ENCODE results near the gene C11orf58.
A peak's percentile ranks its signal among the peaks of the same experiment; 100 is the strongest.

C11orf58 gene

DNA sequence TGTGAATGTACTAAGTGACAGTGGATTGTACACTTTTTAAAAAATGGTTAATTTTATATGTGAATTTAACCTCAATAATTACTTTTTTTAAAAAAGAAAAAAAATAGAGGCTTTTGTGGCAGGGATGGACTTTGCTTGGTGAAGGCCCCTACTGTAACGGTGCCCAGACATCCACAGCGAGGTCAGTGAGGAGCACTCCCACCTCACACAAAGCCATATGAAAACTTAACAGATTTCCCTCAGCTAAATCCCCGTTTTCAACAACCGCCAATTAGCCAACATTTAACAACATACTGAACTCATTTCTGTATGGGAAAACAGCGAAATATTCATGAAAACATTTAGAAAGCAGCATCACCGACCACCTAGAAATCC lies 642 bp upstream of the C11orf58 start:
- TF ChIP-seq, protein P1, sequence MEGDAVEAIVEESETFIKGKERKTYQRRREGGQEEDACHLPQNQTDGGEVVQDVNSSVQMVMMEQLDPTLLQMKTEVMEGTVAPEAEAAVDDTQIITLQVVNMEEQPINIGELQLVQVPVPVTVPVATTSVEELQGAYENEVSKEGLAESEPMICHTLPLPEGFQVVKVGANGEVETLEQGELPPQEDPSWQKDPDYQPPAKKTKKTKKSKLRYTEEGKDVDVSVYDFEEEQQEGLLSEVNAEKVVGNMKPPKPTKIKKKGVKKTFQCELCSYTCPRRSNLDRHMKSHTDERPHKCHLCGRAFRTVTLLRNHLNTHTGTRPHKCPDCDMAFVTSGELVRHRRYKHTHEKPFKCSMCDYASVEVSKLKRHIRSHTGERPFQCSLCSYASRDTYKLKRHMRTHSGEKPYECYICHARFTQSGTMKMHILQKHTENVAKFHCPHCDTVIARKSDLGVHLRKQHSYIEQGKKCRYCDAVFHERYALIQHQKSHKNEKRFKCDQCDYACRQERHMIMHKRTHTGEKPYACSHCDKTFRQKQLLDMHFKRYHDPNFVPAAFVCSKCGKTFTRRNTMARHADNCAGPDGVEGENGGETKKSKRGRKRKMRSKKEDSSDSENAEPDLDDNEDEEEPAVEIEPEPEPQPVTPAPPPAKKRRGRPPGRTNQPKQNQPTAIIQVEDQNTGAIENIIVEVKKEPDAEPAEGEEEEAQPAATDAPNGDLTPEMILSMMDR (conservative IDR thresholded peaks at IDR 0.05; ENCODE audit: low read depth, low read length), result no peak
- DNase-seq (ENCODE audit: low read depth), result no peak
- H3K4me3 ChIP-seq (ENCODE audit: low read length), result peak overlapping the region; percentile 92

DNA sequence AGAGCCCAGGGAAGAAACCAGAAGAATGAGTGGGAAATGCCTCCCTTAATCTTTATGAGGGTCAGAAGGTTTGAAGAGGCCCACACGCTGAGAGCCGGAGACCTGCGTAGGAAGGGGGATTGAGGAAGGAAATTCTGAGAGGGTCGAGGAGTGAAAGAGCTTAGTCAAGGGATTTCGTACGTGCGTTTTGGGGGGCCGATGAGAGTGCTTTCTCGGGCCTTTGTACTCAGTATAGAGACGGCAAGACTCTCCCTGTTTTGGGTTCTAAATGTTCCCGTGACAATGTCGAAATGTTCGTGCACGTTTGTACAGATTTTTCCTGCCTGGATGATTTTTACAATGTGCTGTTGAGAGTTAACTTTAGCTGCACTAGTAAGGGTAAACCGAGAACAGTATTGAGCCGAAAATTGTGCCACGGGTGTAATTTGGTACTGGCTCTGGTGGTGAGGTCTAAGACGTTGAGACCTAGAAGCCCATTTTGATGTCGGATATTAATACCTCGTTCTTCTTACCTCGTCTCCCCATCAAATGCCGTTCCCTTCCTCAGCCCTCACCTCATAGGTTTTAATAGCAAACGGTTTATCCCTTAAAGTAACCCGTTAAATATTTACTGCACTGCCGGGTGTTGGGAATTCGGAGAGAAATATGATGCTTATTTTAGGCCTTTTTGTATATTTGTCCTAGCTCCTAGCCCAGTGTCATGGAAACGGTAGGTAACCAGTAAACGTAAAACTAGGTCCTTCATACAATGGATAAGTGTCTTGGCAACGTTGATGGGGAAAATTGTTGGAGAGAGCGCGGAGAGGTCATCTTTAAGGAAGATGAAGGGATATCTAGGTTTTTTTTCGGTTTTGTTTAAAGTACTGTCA lies 734 bp downstream of the C11orf58 start:
- TF ChIP-seq, protein P1 (conservative IDR thresholded peaks at IDR 0.05; ENCODE audit: low read depth, low read length), result no peak
- H3K4me3 ChIP-seq (ENCODE audit: low read length), result peak overlapping the region; percentile 92
- no peak for DNase-seq (ENCODE audit: low read depth)

DNA sequence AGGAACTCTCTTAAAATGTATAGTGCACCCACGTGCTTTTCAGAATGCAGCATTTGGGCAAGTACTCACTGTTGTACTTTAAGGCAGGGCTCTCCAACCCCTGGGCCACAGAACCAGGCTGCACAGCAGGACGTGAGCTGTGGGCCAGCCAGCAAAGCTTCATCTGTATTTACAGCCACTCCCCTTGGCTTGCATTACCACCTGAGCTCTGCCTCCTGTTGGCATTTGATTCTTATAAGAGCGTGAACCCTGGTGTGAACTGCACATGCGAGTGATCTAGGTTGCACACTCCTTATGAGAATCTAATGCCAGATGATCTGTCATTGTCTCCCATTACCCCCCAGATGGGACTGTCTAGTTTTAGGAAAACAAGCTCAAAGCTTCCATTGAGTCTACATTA lies 3.0 kb downstream of the C11orf58 start:
- DNase-seq (ENCODE audit: low read depth), result no peak
- no peak overlapping the region for H3K4me3 ChIP-seq (ENCODE audit: low read length)
- TF ChIP-seq, protein P1 (conservative IDR thresholded peaks at IDR 0.05; ENCODE audit: low read depth, low read length), result no peak

DNA sequence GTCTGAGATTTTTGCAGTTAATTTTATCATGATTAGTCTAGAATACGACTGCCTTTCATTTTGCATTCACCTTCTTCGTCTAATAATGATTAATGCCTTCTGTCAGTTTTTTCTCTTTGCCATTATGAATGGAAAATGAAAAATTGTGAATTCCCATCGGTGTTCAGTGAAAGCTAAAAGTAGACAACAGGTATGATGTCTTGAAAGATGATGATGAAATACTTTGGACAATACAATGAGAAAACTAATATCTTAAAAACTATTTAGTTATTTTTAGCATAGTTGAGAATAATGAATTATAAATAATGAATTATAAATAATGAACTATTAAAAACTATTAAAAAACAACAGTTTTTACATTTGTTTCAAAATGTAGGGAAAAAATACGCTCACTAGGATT lies 5.0 kb downstream of the C11orf58 start:
- no peak overlapping the region for H3K4me3 ChIP-seq (ENCODE audit: low read length)
- DNase-seq (ENCODE audit: low read depth), result no peak
- TF ChIP-seq, protein P1 (conservative IDR thresholded peaks at IDR 0.05; ENCODE audit: low read depth, low read length), result no peak

DNA sequence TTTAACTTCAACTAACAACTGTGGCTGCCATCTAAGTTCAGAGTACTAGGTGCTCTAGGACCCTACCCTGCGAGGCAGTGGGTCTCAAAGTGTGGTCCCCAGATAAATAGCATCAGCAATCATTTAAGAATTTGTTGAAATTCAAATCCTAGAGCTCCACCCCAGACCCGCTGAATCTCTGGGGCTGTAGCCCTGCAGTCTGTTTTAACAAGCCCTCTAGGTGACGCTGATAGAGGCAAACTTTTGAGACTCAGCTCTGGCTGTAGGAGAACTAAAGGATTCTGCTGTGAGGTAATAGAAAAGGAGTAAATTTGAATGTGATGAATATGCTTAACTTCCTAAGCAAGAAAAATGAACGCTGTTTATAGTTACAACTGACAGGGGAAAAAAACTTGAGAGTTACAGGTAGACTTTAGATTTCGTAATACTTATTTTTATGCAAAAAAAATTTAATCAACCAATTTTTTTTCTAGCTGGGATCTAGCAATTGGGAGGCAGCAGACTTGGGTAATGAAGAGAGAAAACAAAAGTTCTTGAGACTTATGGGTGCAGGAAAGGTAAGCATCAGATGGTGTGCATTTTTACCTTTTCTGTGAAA lies 5.8 kb downstream of the C11orf58 start:
- H3K4me3 ChIP-seq (ENCODE audit: low read length), result no peak overlapping the region
- no peak for DNase-seq (ENCODE audit: low read depth)
- TF ChIP-seq, protein P1 (conservative IDR thresholded peaks at IDR 0.05; ENCODE audit: low read depth, low read length), result no peak

DNA sequence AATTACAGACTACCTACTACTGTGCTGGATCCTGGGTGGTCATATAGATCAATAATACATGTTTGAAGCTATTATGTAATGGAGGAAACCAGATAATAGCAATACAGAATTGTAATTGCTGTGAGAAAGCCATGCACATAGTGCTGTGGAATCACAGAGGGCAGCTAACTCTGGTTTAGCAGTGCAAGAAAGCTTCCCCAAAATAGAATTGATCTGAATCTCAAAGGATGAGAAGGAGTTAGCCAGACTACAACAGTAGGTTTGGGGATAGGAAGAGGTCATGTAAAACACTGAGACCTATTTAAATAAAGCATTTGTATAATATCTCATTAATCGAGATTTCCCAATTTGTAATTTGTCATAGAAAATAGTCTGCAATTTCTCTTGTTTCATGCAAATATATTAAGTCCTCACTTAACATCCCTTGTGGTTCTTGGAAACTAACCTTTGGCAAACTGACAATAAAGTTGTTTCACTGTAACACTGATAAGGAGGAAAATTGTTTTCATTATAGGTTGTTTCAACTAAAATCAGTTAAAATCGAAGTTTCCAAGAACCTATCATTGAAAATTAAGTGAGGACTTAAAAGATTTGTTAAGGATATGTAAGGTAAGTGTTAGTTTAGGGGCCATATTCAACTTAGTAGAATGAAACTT lies 7.6 kb downstream of the C11orf58 start:
- TF ChIP-seq, protein P1 (conservative IDR thresholded peaks at IDR 0.05; ENCODE audit: low read depth, low read length), result no peak
- H3K4me3 ChIP-seq (ENCODE audit: low read length), result no peak overlapping the region
- DNase-seq (ENCODE audit: low read depth), result no peak
